ENCODE measurements around the gene L1CAM. TPM values are rescaled to one million over a fixed set of nuclear protein-coding genes. Genes with fewer than 3 reads are reported as not detected.

Gene L1CAM
- total RNA-seq, 2 experiments from 2014 or later = not detected

DNA sequence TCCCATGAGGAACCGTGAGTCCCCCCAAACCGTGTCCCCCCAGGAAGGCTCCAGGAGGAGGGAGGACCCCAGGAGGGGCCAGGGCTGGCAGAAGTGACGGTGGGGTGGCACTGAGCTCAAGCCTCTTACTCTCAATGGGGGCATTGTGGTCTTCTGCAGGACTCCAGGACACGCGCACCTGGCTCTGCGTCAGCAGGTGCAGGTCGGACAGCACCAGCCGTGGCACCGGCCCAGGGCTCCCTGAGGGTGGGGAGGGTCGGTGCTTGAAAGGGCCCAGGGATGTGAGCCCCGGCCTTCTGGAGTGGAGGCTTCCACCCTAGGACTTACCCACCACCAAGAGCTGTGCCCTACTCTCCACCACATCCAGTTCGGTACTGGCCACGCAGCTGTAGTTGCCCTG is 18.3 kb downstream of the L1CAM start:
- TF ChIP-seq, protein P1, sequence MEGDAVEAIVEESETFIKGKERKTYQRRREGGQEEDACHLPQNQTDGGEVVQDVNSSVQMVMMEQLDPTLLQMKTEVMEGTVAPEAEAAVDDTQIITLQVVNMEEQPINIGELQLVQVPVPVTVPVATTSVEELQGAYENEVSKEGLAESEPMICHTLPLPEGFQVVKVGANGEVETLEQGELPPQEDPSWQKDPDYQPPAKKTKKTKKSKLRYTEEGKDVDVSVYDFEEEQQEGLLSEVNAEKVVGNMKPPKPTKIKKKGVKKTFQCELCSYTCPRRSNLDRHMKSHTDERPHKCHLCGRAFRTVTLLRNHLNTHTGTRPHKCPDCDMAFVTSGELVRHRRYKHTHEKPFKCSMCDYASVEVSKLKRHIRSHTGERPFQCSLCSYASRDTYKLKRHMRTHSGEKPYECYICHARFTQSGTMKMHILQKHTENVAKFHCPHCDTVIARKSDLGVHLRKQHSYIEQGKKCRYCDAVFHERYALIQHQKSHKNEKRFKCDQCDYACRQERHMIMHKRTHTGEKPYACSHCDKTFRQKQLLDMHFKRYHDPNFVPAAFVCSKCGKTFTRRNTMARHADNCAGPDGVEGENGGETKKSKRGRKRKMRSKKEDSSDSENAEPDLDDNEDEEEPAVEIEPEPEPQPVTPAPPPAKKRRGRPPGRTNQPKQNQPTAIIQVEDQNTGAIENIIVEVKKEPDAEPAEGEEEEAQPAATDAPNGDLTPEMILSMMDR (conservative IDR thresholded peaks at IDR 0.05; ENCODE audit: low read length) = no peak
- TF ChIP-seq EZH2phosphoT487 (IDR thresholded peaks at IDR 0.05; ENCODE audit: borderline replicate concordance, low read depth, low read length) = no peak
- DNase-seq (ENCODE audit: low spot score) = no peak
- Histone ChIP-seq H3K9me2 (ENCODE audit: insufficient read depth, low read length) (no peaks in the 10 kb centered on the region), H3K4me2 (ENCODE audit: low read length) (no peak overlapping the region), H3K27ac (ENCODE audit: low read depth, low read length, poor library complexity, severe bottlenecking) (no peak overlapping the region), H3K36me3 (ENCODE audit: insufficient read depth, low read length) (no peaks in the 10 kb centered on the region), H2AFZ (ENCODE audit: low read length) (no peak overlapping the region), H3K4me1 (ENCODE audit: insufficient read depth, low read length, poor library complexity, severe bottlenecking) (no peaks in the 10 kb centered on the region), H4K20me1 (ENCODE audit: insufficient read depth, low read length) (no peaks in the 10 kb centered on the region), H3K79me2 (ENCODE audit: insufficient read depth, low read depth, low read length) (no peaks in the 10 kb centered on the region), H3K9me3 (ENCODE audit: low read length) (no peaks in the 10 kb centered on the region), H3K4me3 (ENCODE audit: low read depth, low read length, poor library complexity, severe bottlenecking) (no peak overlapping the region)
- ChIA-PET POLR2A (no interaction called here), CTCF (ENCODE audit: unreplicated experiment) (no interaction called here)
- BruUV-seq (replicated peaks) = no TSS peak
- intact Hi-C loops (cut with micrococcal nuclease; ENCODE audit: unreplicated experiment) = no loop called here

DNA sequence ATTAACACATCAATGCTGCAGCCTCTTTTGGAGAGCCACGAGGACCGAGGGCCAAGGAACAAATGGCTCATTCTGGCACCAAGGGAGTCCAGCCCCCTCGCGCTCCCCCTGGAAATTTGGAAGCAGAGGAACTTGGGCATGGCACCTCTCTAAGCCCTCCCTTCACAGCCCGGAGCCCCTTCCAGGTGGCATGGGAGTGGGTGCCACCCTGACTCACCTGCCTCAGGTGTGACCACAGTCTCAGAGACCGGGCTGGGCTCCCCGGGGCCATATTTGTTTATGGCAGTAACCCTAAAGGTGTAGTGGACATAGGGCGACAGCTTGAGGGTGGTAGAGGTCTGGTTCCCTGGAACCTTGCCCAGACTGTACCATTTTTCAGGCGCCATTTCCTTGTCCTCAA is 18.8 kb downstream of the L1CAM start:
- TF ChIP-seq, protein P1 (conservative IDR thresholded peaks at IDR 0.05; ENCODE audit: low read length) = no peak
- TF ChIP-seq EZH2phosphoT487 (IDR thresholded peaks at IDR 0.05; ENCODE audit: borderline replicate concordance, low read depth, low read length) = no peak
- no peak overlapping the region for H3K27ac ChIP-seq (ENCODE audit: low read depth, low read length, poor library complexity, severe bottlenecking)
- H3K36me3 ChIP-seq (ENCODE audit: insufficient read depth, low read length) = no peaks in the 10 kb centered on the region
- intact Hi-C loops (cut with micrococcal nuclease; ENCODE audit: unreplicated experiment) = no loop called here
- no TSS peak for BruUV-seq (replicated peaks)
- no peak overlapping the region for H2AFZ ChIP-seq (ENCODE audit: low read length)
- H3K4me3 ChIP-seq (ENCODE audit: low read depth, low read length, poor library complexity, severe bottlenecking) = no peak overlapping the region
- H3K4me2 ChIP-seq (ENCODE audit: low read length) = no peak overlapping the region
- DNase-seq (ENCODE audit: low spot score) = no peak
- H4K20me1 ChIP-seq (ENCODE audit: insufficient read depth, low read length) = no peaks in the 10 kb centered on the region
- ChIA-PET POLR2A (no interaction called here), CTCF (ENCODE audit: unreplicated experiment) (no interaction called here)
- no peaks in the 10 kb centered on the region for H3K4me1 ChIP-seq (ENCODE audit: insufficient read depth, low read length, poor library complexity, severe bottlenecking)
- no peaks in the 10 kb centered on the region for H3K79me2 ChIP-seq (ENCODE audit: insufficient read depth, low read depth, low read length)
- H3K9me2 ChIP-seq (ENCODE audit: insufficient read depth, low read length) = no peaks in the 10 kb centered on the region
- no peaks in the 10 kb centered on the region for H3K9me3 ChIP-seq (ENCODE audit: low read length)

DNA sequence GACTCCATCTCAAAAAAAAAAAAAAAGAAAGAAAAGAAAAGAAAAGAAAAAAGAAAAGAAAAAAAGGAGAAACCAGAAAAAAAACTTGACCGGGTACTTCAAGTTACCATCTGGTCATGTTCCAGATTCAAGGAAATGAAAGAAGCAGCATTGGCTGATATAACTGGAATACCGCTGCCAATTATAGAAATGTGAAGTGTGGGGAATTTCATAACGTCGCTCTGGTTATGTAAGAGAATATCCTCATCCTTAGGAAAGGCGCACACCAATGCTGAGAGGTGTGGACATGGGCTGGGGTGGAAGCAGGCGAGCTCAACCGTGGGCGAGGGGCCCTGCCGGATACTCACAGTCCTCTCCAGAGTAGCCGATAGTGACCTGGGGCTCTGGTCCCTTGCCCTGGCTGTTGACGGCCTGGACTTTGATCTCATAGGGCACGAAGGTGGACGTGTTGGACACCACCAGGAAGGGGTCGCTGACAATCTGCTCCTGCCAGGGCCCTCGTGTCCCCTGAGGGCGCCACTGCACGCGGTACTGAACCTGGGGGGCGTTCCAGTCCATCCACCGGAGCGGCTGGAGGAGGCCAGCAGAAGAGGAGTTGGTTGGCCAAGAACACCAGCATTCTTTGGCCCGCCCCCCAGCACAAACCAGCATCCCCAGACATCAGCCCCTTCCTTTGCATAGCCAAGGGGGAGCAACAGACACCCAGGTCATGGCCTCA is 19.5 kb downstream of the L1CAM start:
- CTCF ChIA-PET (ENCODE audit: unreplicated experiment) = no interaction called here
- POLR2A ChIA-PET = no interaction called here
- intact Hi-C loops (cut with micrococcal nuclease; ENCODE audit: unreplicated experiment) = no loop called here

More for the DNA sequence above, 19.5 kb downstream of the L1CAM start:
- Histone ChIP-seq H3K4me3 (ENCODE audit: low read depth, low read length, poor library complexity, severe bottlenecking) (no peak overlapping the region), H3K27ac (ENCODE audit: low read depth, low read length, poor library complexity, severe bottlenecking) (no peak overlapping the region), H3K79me2 (ENCODE audit: insufficient read depth, low read depth, low read length) (no peaks in the 10 kb centered on the region), H2AFZ (ENCODE audit: low read length) (no peak overlapping the region), H3K9me2 (ENCODE audit: insufficient read depth, low read length) (no peaks in the 10 kb centered on the region), H4K20me1 (ENCODE audit: insufficient read depth, low read length) (no peaks in the 10 kb centered on the region), H3K9me3 (ENCODE audit: low read length) (no peaks in the 10 kb centered on the region), H3K4me1 (ENCODE audit: insufficient read depth, low read length, poor library complexity, severe bottlenecking) (no peaks in the 10 kb centered on the region), H3K4me2 (ENCODE audit: low read length) (no peak overlapping the region), H3K36me3 (ENCODE audit: insufficient read depth, low read length) (no peaks in the 10 kb centered on the region)
- TF ChIP-seq EZH2phosphoT487 (IDR thresholded peaks at IDR 0.05; ENCODE audit: borderline replicate concordance, low read depth, low read length) = no peak
- TF ChIP-seq, protein P1 (conservative IDR thresholded peaks at IDR 0.05; ENCODE audit: low read length) = no peak
- BruUV-seq (replicated peaks) = no TSS peak
- DNase-seq (ENCODE audit: low spot score) = no peak
